ENCODE results near the gene KCNK4. TPM values are rescaled to one million over a fixed set of nuclear protein-coding genes. Genes with fewer than 3 reads are reported as not detected.
A peak's percentile ranks its signal among the peaks of the same experiment; 100 is the strongest.

Gene KCNK4
- total and polyA plus RNA-seq, 4 donors, result not detected

GRCh38 chr11:64339286-64339685 lies 48.2 kb downstream of the KCNK4 start:
- Histone ChIP-seq H3K4me3 (ENCODE audit: low read depth in 1 of 3, low read length in 3 of 3) (no peak overlapping the region), H3K9me3 (ENCODE audit: control insufficient read depth in 4 of 4, low read length in 3 of 4) (no peaks in the 10 kb centered on the region), H3K27me3 (ENCODE audit: control insufficient read depth in 4 of 4, insufficient read depth in 4 of 4, low read length in 3 of 4) (no peaks in the 10 kb centered on the region), H3K9ac (ENCODE audit: low read depth in 1 of 2, low read length in 2 of 2) (no peak overlapping the region), H3K27ac (ENCODE audit: low read depth in 1 of 2, low read length in 2 of 2) (no peak overlapping the region), H3K36me3 (ENCODE audit: control insufficient read depth in 4 of 4, insufficient read depth in 3 of 4, low read depth in 1 of 4, low read length in 3 of 4) (no peaks in the 10 kb centered on the region), H3K4me1 (ENCODE audit: control insufficient read depth in 4 of 4, insufficient read depth in 4 of 4, low read length in 3 of 4) (peaks cover 0 to 12% (median 7%) of the 10 kb centered on the region in 4 donors)
- DNase-seq (ENCODE audit: low spot score), result no peak
- WGBS, result 63% methylated on average over 4 of the region's 4 CpGs
- no peak for TF ChIP-seq EGR1 (IDR thresholded peaks at IDR 0.05; ENCODE audit: low read depth in 2 of 2)
- no peak for TF ChIP-seq NR2F2 (IDR thresholded peaks at IDR 0.05)
- no peak for TF ChIP-seq RAD21 (IDR thresholded peaks at IDR 0.05)
- no peak for TF ChIP-seq JUND (IDR thresholded peaks at IDR 0.05)
- TF ChIP-seq ZBTB33 (IDR thresholded peaks at IDR 0.05), result no peak
- no peak for TF ChIP-seq HNF4G (IDR thresholded peaks at IDR 0.05)
- TF ChIP-seq, protein P1, sequence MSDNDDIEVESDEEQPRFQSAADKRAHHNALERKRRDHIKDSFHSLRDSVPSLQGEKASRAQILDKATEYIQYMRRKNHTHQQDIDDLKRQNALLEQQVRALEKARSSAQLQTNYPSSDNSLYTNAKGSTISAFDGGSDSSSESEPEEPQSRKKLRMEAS (IDR thresholded peaks at IDR 0.05), result no peak

DNA sequence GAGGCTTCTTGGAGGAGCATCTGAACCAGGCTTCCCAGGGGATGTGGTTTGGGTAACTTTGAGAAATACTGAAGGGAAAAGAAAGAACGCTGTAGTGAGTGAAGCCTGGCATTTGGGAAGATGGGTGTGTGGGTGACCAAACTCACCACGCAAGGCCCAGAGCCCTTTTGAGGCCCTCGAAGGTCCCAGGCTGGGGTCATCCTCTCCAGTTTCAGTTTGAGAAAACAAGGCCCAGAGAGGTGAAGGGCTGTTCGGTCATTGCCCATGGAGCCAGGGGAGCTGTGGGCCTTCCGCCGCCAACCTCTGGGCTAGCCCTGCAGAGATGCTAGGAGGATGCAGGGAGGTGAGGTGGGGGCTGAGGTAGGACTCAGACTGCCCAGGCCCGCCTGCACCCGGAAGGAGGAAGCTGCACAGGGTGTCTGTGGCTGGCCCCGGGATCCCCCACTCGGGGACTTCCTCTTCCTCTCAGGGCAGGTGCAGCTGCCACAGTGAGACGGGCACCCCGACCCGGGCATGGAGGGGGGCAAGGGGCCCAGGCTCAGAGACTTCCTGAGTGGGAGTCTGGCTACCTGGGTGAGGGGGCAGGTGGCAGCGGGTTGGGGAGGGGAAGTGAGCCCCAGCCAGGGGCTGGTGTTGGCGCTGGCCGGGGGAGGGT lies 48.8 kb downstream of the KCNK4 start, which contains the start of gene CCDC88B:
Gene CCDC88B, plus strand, starts transcription at position 451 of the 655 bp plus-strand sequence. Its CDS starts 63 bp downstream, at position 514.
- TF ChIP-seq, protein P2, sequence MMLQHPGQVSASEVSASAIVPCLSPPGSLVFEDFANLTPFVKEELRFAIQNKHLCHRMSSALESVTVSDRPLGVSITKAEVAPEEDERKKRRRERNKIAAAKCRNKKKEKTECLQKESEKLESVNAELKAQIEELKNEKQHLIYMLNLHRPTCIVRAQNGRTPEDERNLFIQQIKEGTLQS (IDR thresholded peaks at IDR 0.05), result no peak
- TF ChIP-seq TAF1 (conservative IDR thresholded peaks at IDR 0.05), result no peak
- no peak for TF ChIP-seq SP1 (IDR thresholded peaks at IDR 0.05)
- no peak for TF ChIP-seq EGR1 (IDR thresholded peaks at IDR 0.05; ENCODE audit: low read depth in 2 of 2)
- no peak for TF ChIP-seq YY1 (IDR thresholded peaks at IDR 0.05)
- no peak for TF ChIP-seq JUND (IDR thresholded peaks at IDR 0.05)
- TF ChIP-seq, protein P1 (IDR thresholded peaks at IDR 0.05), result no peak
- no peak for TF ChIP-seq FOXA2 (IDR thresholded peaks at IDR 0.05)
- TF ChIP-seq GABPA (IDR thresholded peaks at IDR 0.05 in 1 of 2, conservative IDR thresholded peaks at IDR 0.05 in 1 of 2), result no peak
- TF ChIP-seq HNF4A (conservative IDR thresholded peaks at IDR 0.05), result no peak
- no peak for TF ChIP-seq RAD21 (IDR thresholded peaks at IDR 0.05)
- TF ChIP-seq HNF4G (IDR thresholded peaks at IDR 0.05), result no peak
- TF ChIP-seq FOXA1 (IDR thresholded peaks at IDR 0.05), result no peak
- TF ChIP-seq CTCF (IDR thresholded peaks at IDR 0.05; ENCODE audit: low read depth, low read length, missing input control), result no peak
- TF ChIP-seq, protein P3, sequence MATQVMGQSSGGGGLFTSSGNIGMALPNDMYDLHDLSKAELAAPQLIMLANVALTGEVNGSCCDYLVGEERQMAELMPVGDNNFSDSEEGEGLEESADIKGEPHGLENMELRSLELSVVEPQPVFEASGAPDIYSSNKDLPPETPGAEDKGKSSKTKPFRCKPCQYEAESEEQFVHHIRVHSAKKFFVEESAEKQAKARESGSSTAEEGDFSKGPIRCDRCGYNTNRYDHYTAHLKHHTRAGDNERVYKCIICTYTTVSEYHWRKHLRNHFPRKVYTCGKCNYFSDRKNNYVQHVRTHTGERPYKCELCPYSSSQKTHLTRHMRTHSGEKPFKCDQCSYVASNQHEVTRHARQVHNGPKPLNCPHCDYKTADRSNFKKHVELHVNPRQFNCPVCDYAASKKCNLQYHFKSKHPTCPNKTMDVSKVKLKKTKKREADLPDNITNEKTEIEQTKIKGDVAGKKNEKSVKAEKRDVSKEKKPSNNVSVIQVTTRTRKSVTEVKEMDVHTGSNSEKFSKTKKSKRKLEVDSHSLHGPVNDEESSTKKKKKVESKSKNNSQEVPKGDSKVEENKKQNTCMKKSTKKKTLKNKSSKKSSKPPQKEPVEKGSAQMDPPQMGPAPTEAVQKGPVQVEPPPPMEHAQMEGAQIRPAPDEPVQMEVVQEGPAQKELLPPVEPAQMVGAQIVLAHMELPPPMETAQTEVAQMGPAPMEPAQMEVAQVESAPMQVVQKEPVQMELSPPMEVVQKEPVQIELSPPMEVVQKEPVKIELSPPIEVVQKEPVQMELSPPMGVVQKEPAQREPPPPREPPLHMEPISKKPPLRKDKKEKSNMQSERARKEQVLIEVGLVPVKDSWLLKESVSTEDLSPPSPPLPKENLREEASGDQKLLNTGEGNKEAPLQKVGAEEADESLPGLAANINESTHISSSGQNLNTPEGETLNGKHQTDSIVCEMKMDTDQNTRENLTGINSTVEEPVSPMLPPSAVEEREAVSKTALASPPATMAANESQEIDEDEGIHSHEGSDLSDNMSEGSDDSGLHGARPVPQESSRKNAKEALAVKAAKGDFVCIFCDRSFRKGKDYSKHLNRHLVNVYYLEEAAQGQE (IDR thresholded peaks at IDR 0.05), result no peak
- WGBS, result 74% methylated on average over 16 of the region's 16 CpGs

More for the DNA sequence above, 48.8 kb downstream of the KCNK4 start, which contains the start of gene CCDC88B:
- Histone ChIP-seq H3K36me3 (ENCODE audit: control insufficient read depth in 4 of 4, insufficient read depth in 3 of 4, low read depth in 1 of 4, low read length in 3 of 4) (no peaks in the 10 kb centered on the region), H3K27ac (ENCODE audit: low read depth in 1 of 2, low read length in 2 of 2) (peak within 1 kb of the TSS; percentile 18 to 61), H3K27me3 (ENCODE audit: control insufficient read depth in 4 of 4, insufficient read depth in 4 of 4, low read length in 3 of 4) (no peaks in the 10 kb centered on the region), H3K4me3 (ENCODE audit: low read depth in 1 of 3, low read length in 3 of 3) (peak within 1 kb of the TSS in 1 of 3 donors; percentile 21), H3K9me3 (ENCODE audit: control insufficient read depth in 4 of 4, low read length in 3 of 4) (no peaks in the 10 kb centered on the region), H3K4me1 (ENCODE audit: control insufficient read depth in 4 of 4, insufficient read depth in 4 of 4, low read length in 3 of 4) (peaks cover 0 to 12% (median 7%) of the 10 kb centered on the region in 4 donors), H3K9ac (ENCODE audit: low read depth in 1 of 2, low read length in 2 of 2) (no peak within 1 kb of the TSS)
- no peak for DNase-seq (ENCODE audit: low spot score)

All from liver (tissue), 9 donors.